Osteocyte (in vitro differentiated cells): ENCODE results near the gene GM2A. TPM values are rescaled to one million over a fixed set of nuclear protein-coding genes. Genes with fewer than 3 reads are reported as not detected.

Experiments used
- DNase-seq: peaks from one replicate; pipeline ENCODE4 v3.0.0; 2021; ENCODE audit warnings: mixed read lengths; ENCODE audit not compliant: unreplicated experiment; ENCODE audit errors: extremely low spot score
- H3K27ac Mint-ChIP-seq: one replicate; pipeline ENCODE4 v1.8.0; 2021; ENCODE audit warnings: mild to moderate bottlenecking, mixed read lengths; ENCODE audit not compliant: unreplicated experiment
- H3K27me3 Mint-ChIP-seq: one replicate; pipeline ENCODE4 v1.8.0; 2021; ENCODE audit warnings: mixed read lengths; ENCODE audit not compliant: unreplicated experiment
- H3K36me3 Mint-ChIP-seq: one replicate; pipeline ENCODE4 v1.8.0; 2021; ENCODE audit warnings: mixed read lengths; ENCODE audit not compliant: unreplicated experiment
- H3K4me1 Mint-ChIP-seq: one replicate; pipeline ENCODE4 v1.8.0; 2021; ENCODE audit warnings: mixed read lengths; ENCODE audit not compliant: unreplicated experiment
- H3K4me3 Mint-ChIP-seq: one replicate; pipeline ENCODE4 v1.8.0; 2021; ENCODE audit warnings: mild to moderate bottlenecking, moderate library complexity, mixed read lengths; ENCODE audit not compliant: unreplicated experiment
- H3K9me3 Mint-ChIP-seq: one replicate; pipeline ENCODE4 v1.8.0; 2021; ENCODE audit warnings: mixed read lengths; ENCODE audit not compliant: unreplicated experiment
- total RNA-seq: library from RNA; stranded (reverse); gene quantifications from 2 replicates; pipeline ENCODE4 v1.2.1, GENCODE V29; 2021
- TF ChIP-seq, protein P1 (sequence below): fragments of 200-600 bp; sonication (generic); IDR thresholded peaks from 2 replicates; pipeline ENCODE4 v1.5.0; 2021; ENCODE audit warnings: antibody characterized with exemption, mild to moderate bottlenecking, moderate library complexity

Gene GM2A
- total RNA-seq, 1 donor from 2014 or later = 28.2 TPM

DNA sequence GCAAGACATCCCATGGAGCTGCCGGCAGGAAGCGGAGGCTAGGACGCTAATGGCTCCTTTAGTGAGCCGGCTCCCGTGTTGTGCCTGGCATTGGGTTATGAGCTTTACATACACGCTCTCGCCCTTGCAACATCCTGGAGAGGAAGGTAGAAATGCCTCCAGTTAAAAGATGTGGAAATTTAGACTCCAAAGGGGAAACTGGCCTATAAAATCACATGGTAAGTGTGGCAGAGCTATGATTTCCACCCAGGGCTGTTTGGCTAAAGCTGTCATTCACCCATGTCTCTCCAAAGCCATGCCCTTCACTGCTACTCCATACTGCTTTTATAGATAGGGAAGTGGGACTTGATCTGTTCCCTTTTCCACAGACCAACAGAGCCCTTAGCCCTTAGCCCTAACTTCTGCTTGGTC is 5.2 kb downstream of the GM2A start:
- no peak for DNase-seq
- Mint-ChIP-seq H3K27ac (no peak overlapping the region), H3K4me3 (no peak overlapping the region), H3K9me3 (no peaks in the 10 kb centered on the region), H3K4me1 (peaks cover 9% of the 10 kb centered on the region), H3K27me3 (no peaks in the 10 kb centered on the region), H3K36me3 (no peaks in the 10 kb centered on the region)
- TF ChIP-seq, protein P1, sequence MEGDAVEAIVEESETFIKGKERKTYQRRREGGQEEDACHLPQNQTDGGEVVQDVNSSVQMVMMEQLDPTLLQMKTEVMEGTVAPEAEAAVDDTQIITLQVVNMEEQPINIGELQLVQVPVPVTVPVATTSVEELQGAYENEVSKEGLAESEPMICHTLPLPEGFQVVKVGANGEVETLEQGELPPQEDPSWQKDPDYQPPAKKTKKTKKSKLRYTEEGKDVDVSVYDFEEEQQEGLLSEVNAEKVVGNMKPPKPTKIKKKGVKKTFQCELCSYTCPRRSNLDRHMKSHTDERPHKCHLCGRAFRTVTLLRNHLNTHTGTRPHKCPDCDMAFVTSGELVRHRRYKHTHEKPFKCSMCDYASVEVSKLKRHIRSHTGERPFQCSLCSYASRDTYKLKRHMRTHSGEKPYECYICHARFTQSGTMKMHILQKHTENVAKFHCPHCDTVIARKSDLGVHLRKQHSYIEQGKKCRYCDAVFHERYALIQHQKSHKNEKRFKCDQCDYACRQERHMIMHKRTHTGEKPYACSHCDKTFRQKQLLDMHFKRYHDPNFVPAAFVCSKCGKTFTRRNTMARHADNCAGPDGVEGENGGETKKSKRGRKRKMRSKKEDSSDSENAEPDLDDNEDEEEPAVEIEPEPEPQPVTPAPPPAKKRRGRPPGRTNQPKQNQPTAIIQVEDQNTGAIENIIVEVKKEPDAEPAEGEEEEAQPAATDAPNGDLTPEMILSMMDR = no peak

DNA sequence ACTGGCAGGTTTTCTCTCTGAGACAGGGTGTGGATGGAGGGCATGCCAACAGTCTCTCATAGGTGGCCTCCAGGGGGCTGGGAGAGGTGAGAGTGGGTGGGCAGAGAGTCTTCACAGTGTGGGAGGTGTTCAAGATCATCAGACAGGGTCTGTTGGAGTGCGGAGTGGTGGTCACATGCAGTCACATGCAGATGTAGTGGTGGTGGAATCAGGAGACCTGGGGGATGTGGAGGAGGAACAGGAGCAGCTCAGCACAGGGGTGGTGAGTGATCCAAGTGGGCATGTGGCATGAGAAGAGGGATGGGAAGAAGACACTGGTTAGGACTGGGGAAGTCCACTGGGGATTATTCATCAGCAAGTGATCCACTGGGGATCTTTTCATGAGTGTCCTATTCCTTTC is 5.8 kb downstream of the GM2A start:
- Mint-ChIP-seq H3K36me3 (no peaks in the 10 kb centered on the region), H3K27me3 (no peaks in the 10 kb centered on the region), H3K9me3 (no peaks in the 10 kb centered on the region), H3K4me3 (no peak overlapping the region), H3K4me1 (peaks cover 6% of the 10 kb centered on the region), H3K27ac (no peak overlapping the region)
- TF ChIP-seq, protein P1 = no peak
- no peak for DNase-seq

DNA sequence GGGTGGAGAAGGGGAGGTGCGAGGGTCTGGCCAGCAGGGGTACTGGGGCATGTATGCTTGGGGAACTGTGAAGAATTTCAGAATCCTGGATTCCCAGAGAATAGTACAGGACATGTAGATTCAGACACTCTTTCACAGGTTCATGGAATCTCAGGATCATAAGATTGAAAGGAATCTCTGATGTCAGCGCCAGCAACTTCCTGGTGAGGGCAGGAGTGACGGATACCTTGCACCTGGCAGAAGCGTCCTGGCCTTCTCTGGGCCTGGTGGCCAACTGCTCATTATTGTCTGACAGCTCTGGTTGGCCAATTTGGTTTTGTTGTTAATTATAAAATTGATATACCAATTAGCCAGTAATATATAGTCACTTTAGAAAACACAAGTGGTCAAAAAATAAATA is 6.9 kb downstream of the GM2A start:
- Mint-ChIP-seq H3K4me1 (peaks cover 4% of the 10 kb centered on the region), H3K27me3 (no peaks in the 10 kb centered on the region), H3K4me3 (no peak overlapping the region), H3K9me3 (no peaks in the 10 kb centered on the region), H3K36me3 (no peaks in the 10 kb centered on the region), H3K27ac (no peak overlapping the region)
- no peak for DNase-seq
- TF ChIP-seq, protein P1 = no peak

DNA sequence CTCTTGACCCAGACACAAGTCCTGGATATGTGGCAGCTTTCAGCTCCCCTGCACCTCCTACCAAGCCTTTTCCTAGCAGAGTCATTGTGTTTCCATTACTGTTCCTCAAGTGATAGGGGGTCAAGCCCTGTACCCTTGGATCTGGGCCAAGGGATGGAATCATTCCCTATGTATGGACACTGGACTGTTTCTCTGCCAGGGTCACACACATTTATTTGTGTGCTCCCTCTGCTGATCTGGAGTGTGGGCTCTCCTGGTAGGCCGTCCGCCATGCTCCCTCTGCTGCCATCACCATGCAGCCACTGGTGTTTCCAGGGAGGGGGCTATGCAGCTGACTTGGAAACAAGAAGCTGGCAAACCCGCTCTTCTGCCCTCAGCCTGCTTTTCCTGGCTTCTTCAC is 9.5 kb downstream of the GM2A start:
- Mint-ChIP-seq H3K4me3 (no peak overlapping the region), H3K4me1 (peaks cover 4% of the 10 kb centered on the region), H3K27ac (no peak overlapping the region), H3K27me3 (no peaks in the 10 kb centered on the region), H3K36me3 (peaks cover 14% of the 10 kb centered on the region), H3K9me3 (no peaks in the 10 kb centered on the region)
- no peak for DNase-seq
- TF ChIP-seq, protein P1 = no peak

DNA sequence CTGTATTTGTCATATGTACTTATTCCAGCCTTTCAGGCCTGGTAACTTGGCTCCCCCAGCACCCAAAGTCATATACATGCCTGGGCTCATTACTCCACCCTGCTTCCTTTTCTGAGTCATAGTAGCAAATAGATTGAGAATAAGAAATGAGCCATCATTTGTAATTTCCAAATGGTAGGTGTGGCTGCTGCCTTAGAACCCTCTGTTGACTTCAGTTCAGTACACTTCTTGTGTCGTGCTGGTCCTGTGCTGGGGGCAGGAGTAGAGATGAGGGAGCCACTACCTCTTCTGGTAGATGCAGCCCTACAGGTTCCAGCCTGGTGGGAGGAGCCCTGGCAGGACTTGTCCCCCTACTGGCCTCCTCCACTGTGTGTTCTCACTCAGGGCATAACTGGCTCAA is 11.1 kb downstream of the GM2A start:
- no peaks in the 10 kb centered on the region for H3K9me3 Mint-ChIP-seq
- TF ChIP-seq, protein P1 = no peak
- H3K4me3 Mint-ChIP-seq = no peak overlapping the region
- no peak overlapping the region for H3K27ac Mint-ChIP-seq
- H3K27me3 Mint-ChIP-seq = no peaks in the 10 kb centered on the region
- DNase-seq = no peak
- H3K36me3 Mint-ChIP-seq = peaks cover 19% of the 10 kb centered on the region
- peaks cover 4% of the 10 kb centered on the region for H3K4me1 Mint-ChIP-seq
